Mucosa of descending colon (tissue), 3 donors: ENCODE results near the gene CBY1. TPM values are rescaled to one million over a fixed set of nuclear protein-coding genes. Genes with fewer than 3 reads are reported as not detected.
"Not testable (repeated sequence)": the region's sequence is repeated elsewhere in the genome, so short reads cannot be mapped to it uniquely, and the experiment has no call there.

Source experiments
- ATAC-seq: fragments of 200-7000 bp; cut with Tn5 transposase; one replicate; pipeline ENCODE4 v1.9.1; 2020; ENCODE audit warnings: mild to moderate bottlenecking, moderate library complexity
- DNase-seq, 3 donors: peaks; one replicate each; pipeline ENCODE4 v3.0.0-alpha.2; 2020
- H3K36me3 ChIP-seq: fragments of 200-600 bp; one replicate; pipeline ENCODE4 v1.8.0; 2021; ENCODE audit warnings: low read depth, mild to moderate bottlenecking
- H3K4me1 ChIP-seq: fragments of 200-600 bp; one replicate; pipeline ENCODE4 v1.8.0; 2021; ENCODE audit warnings: low read depth, mild to moderate bottlenecking
- H3K4me3 ChIP-seq: fragments of 200-600 bp; one replicate; pipeline ENCODE4 v1.8.0; 2021; ENCODE audit warnings: mild to moderate bottlenecking
- H3K9me3 ChIP-seq: fragments of 200-600 bp; one replicate; pipeline ENCODE4 v1.8.0; 2021; ENCODE audit warnings: mild to moderate bottlenecking
- intact Hi-C, 2 donors: fragments of 100-400 bp; cut with DNase I in 1 of 2; cut with micrococcal nuclease in 1 of 2; formaldehyde crosslinking; loops; one replicate each; pipeline versions ENCODE4 v1.11.0 to v1.11.1; 2022; cut with DNase I, micrococcal nuclease
- total RNA-seq, 3 donors: library from RNA; stranded (reverse); fragmentation: NEBNext Ultra II Directional in 2 of 3; extraction: Animal tissue kit (Norgen Biotek cat#: 25700) in 2 of 3; gene quantifications; one replicate each; pipeline versions ENCODE4 v1.2.1 to v1.2.4, GENCODE V29; 2021 to 2023
- TF ChIP-seq, protein P1 (sequence below): fragments of 200-600 bp; IDR thresholded peaks from one replicate; pipeline ENCODE4 v1.8.0; 2022; ENCODE audit warnings: antibody characterized with exemption, mild to moderate bottlenecking
- donor health status: DM: no; HTN: no; CAD: no; lungs with moderate emphysema.
- donor health status: DM: no; HTN: no; CAD: no.
- donor health status: DM: no; HTN: yes; CAD: no.

The CBY1 gene
- total RNA-seq, 3 donors from 2014 or later, result 22.8 to 46.5 (median 30.0) TPM

DNA sequence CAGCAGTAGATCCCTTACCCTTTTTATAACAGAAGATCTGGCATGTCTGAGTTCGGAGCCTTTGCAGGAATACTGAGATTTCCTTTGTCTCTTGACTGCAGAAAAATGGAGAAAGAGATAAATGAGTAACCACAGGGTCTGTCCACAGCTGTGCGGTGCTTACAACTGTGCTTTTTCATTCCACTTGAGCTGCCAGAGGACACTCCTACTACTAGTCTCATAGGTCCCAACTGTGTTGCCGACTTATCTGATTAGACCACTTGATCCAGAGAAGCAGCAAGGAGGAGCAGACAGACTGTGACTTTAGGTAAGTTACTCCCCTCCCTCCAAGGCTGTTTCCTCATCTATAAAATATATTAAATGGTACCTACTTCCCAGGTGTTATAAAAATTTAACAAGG is 17.7 kb upstream of the CBY1 start:
- Histone ChIP-seq H3K4me1 (no peaks in the 10 kb centered on the region), H3K4me3 (no peak overlapping the region), H3K36me3 (no peaks in the 10 kb centered on the region), H3K9me3 (no peaks in the 10 kb centered on the region)
- TF ChIP-seq, protein P1, sequence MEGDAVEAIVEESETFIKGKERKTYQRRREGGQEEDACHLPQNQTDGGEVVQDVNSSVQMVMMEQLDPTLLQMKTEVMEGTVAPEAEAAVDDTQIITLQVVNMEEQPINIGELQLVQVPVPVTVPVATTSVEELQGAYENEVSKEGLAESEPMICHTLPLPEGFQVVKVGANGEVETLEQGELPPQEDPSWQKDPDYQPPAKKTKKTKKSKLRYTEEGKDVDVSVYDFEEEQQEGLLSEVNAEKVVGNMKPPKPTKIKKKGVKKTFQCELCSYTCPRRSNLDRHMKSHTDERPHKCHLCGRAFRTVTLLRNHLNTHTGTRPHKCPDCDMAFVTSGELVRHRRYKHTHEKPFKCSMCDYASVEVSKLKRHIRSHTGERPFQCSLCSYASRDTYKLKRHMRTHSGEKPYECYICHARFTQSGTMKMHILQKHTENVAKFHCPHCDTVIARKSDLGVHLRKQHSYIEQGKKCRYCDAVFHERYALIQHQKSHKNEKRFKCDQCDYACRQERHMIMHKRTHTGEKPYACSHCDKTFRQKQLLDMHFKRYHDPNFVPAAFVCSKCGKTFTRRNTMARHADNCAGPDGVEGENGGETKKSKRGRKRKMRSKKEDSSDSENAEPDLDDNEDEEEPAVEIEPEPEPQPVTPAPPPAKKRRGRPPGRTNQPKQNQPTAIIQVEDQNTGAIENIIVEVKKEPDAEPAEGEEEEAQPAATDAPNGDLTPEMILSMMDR, result no peak
- ATAC-seq (peak; percentile 71), DNase-seq (no peak)
- intact Hi-C loops, result no loop called here

DNA sequence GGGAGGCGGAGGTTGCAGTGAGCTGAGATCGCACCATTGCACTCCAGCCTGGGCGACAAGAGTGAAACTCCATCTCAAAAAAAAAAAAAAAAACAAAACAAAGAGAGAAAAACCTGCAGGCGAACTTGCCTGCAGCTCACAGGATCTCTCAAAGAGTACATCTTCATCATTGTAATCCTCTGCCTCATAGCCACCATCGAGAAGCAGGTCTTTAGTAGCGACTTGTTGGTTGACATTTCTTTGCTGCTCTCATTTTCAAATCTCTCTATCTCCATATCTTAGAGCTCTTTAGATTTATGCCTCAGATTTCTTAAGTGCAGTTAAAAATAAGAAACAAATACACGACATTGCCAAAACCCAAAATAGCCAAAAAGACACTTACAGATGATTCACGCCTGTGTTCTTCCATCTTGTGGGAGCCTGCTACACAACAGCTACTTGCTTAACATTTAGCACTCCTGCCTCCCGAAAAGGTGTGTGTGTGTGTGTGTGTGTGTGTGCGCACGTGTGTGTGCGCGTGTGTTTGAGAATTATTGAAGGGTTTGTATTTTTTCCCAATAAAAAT is 14.9 kb upstream of the CBY1 start:
- H3K4me3 ChIP-seq, result no peak overlapping the region
- TF ChIP-seq, protein P1, result no peak
- no peaks in the 10 kb centered on the region for H3K36me3 ChIP-seq
- intact Hi-C loops, result no loop called here
- ATAC-seq (no peak), DNase-seq (no peak)
- H3K4me1 ChIP-seq, result no peaks in the 10 kb centered on the region
- H3K9me3 ChIP-seq, result no peaks in the 10 kb centered on the region

DNA sequence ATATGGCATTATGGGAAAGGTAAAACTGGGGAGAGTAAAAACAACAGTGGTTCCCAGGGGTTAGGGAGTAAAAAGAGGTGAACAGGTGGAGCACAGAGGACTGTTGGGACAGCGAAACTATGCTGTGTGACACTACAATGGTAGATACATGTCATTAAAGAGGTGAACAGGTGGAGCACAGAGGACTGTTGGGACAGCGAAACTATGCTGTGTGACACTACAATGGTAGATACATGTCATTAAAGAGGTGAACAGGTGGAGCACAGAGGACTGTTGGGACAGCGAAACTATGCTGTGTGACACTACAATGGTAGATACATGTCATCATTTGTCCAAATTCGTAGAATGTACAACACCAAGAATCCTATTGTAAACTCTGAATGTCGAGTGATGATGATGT is 12.2 kb upstream of the CBY1 start:
- H3K4me1 ChIP-seq, DNase-seq, H3K36me3 ChIP-seq, intact Hi-C loops, H3K9me3 ChIP-seq, H3K4me3 ChIP-seq: not testable (repeated sequence)
- ATAC-seq, result peak; percentile 70

DNA sequence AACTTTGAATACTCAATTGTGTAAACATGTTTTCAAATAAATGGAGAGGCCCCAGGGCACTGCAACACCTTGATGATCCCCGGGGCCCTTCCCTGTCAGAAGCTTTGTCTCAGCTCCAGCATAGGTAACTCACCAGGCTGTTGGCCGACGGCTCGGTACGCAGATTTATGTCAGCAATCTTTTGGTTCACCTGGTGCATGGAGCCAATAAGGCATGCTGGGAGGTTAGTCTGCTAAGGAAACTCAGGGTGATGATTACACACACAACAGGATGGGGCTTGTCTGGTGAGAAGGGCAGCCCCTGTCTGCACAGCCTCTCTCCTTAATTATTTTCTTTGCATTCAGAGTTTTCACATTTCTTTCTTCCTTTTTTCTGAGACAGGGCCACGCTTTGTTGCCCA is 11.0 kb upstream of the CBY1 start:
- intact Hi-C loops, result no loop called here
- no peaks in the 10 kb centered on the region for H3K4me1 ChIP-seq
- no peak overlapping the region for H3K4me3 ChIP-seq
- TF ChIP-seq, protein P1, result no peak
- ATAC-seq, result no peak
- no peak for DNase-seq
- no peaks in the 10 kb centered on the region for H3K9me3 ChIP-seq
- no peaks in the 10 kb centered on the region for H3K36me3 ChIP-seq

DNA sequence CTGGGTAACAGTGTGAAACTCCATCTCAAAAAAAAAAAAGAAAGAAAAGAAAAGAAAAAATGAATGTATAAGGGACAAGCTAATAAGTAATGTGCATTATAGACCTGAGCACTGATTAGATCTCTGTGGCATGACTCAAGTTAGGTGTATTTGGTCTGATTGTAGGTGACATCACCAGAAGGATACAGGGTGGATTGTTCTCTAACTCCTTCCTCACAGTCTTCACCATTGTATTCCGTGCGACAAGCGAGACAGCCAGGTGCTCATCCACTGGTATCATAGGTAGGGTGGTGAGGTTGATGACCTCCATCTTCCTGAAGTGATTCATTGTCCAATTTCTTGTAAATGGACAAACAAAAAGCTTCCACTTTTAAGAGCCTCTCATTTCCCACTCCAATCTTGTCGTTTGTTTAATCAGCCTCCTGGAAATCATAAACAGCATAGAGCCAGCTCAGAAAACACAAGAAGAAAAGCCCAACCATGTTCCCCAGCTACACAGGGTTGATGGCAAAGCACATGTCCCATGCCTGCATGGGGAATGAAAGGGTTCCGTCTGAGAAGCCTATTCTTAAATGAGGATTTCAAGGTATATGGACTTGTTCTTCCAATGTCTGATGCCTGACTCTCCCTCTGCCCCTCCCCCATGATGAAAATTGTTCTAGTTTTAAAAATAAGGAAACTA is 6.5 kb upstream of the CBY1 start:
- H3K4me1 ChIP-seq, result peaks cover 2% of the 10 kb centered on the region
- H3K4me3 ChIP-seq, result no peak overlapping the region
- DNase-seq (no peak), ATAC-seq (peak; percentile 62)
- no peaks in the 10 kb centered on the region for H3K9me3 ChIP-seq
- intact Hi-C loops, result no loop called here
- TF ChIP-seq, protein P1, result no peak
- no peaks in the 10 kb centered on the region for H3K36me3 ChIP-seq

DNA sequence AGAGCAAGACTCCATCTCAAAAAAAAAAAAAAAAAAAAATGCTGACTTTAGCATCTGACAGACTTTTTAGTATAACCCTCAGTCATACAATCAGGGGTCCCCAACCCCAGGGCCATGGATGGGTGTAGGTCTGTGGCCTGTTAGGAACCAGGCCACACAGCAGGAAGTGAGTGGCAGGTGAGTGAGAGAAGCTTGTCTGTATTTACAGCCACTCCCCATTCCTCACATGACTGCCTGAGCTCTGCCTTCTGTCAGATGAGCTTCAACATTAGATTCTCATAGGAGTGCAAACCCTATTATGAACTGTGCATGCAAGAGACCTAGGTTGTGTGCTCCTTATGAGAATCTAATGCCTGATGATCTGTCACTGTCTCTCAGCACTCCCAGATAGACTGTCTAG is 3.6 kb upstream of the CBY1 start:
- H3K4me1 ChIP-seq, result peaks cover 13% of the 10 kb centered on the region
- H3K36me3 ChIP-seq, result no peaks in the 10 kb centered on the region
- no peaks in the 10 kb centered on the region for H3K9me3 ChIP-seq
- DNase-seq (peak in 1 of 3 donors; percentile 63), ATAC-seq (peak; percentile 56)
- intact Hi-C loops, result no loop called here
- H3K4me3 ChIP-seq, result no peak overlapping the region
- TF ChIP-seq, protein P1, result no peak
